GM21367 (cell line): ENCODE measurements around the gene GAD2.
"Not testable (repeated sequence)": the region's sequence is repeated elsewhere in the genome, so short reads cannot be mapped to it uniquely, and the experiment has no call there.

ENCODE experiments used
- ATAC-seq: cut with Tn5 transposase; IDR thresholded peaks from one replicate; pipeline ENCODE4 v1.9.1; 2021; ENCODE audit not compliant: unreplicated experiment

The GAD2 gene

GRCh38 chr10:26314265-26315013 lies 97.9 kb downstream of the GAD2 start:
- ATAC-seq = no peak

GRCh38 chr10:26318672-26319071 lies 102.1 kb downstream of the GAD2 start:
- no peak for ATAC-seq

- no peak for ATAC-seq
Measured at GRCh38 chr10:26323219-26323618, 106.6 kb downstream of the GAD2 start.

- ATAC-seq = no peak
Measured at GRCh38 chr10:26326851-26327250, 110.3 kb downstream of the GAD2 start.

- no peak for ATAC-seq
Measured at GRCh38 chr10:26327811-26328210, 111.2 kb downstream of the GAD2 start.

GRCh38 chr10:26331371-26331770 lies 114.8 kb downstream of the GAD2 start:
- no peak for ATAC-seq

- no peak for ATAC-seq
Measured at GRCh38 chr10:26334232-26334931, 117.8 kb downstream of the GAD2 start.

- ATAC-seq = peak; percentile 86
Measured at GRCh38 chr10:26334932-26335573, 118.5 kb downstream of the GAD2 start.

- ATAC-seq = peak; percentile 30
Measured at GRCh38 chr10:26335574-26336093, 119.1 kb downstream of the GAD2 start.

GRCh38 chr10:26336979-26337378 lies 120.4 kb downstream of the GAD2 start:
- no peak for ATAC-seq

GRCh38 chr10:26341701-26342100 lies 125.1 kb downstream of the GAD2 start:
- no peak for ATAC-seq

GRCh38 chr10:26348821-26349417 lies 132.3 kb downstream of the GAD2 start:
- ATAC-seq = not testable (repeated sequence)
